NCI-H2081 treated with DMSO at 0.1 percent for 48 hours (cell line): Measurements from ENCODE around the gene ATP2B1.

ENCODE experiments used
- DNase-seq: peaks from one replicate; lab custom pipeline; 2025; lab: John Stamatoyannopoulos, UW

Gene ATP2B1

DNA sequence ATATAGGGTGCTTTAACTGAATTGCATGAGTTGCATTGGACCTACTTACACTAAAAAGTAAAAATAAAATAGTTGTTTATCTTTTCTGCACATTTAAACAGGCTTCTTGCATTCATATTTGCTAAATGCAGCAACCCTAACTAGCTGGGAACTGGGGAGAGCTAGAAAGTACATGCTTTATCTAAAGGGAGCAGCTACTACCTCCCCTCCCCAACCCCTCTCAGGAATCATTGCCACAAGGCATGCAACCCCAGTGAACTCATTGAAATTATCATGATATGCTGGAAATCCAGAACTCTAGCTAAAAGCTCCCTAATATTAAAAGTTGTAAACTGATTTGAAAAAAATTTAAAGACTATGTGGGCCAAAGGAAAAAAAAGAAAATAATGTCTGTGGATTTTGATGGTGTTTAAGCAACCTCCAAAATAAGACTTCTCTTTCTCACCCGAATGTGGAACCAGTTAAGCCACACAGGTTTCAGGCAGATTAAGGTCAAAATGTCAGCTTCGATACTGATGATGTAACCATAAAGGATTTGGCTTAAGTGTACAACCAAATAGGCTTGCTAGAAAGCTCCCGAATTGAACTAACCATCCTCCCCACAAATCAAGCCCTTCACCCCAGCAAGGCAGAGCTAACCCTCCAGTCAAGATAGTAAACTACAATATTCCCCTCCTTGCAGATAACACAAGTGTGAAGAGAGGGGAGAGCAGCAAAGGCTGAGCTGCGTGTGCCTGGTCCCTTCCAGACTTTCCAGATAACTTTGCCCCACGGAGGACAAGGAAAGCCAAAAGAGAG is 169.0 kb downstream of the ATP2B1 start:
- DNase-seq = no peak

DNA sequence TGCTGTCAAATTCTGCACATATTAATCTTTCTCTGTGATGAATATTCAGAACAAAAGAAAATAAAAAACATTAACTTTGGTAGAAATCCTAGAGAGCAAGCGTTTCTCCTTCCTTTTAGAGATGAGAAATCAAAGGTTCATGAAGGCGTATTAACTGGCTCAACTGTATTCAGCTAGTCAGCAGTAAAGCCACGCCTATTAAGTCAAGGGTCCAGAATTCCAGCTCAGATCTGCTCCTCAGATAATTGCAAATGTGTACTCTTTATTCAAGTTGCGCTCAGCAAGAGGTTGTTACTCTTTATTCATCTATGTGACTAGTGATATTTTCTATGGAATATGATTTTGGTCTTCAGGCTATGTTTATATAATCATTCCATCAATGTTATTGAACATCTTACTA is 169.7 kb downstream of the ATP2B1 start:
- no peak for DNase-seq
